Keratinocyte (primary cell): ENCODE measurements around the gene OPN1LW.

ENCODE experiments used
- EZH2 ChIP-seq: IDR thresholded peaks from one replicate; pipeline ENCODE4 v1.6.1; 2012; ENCODE audit warnings: inconsistent platforms, mild to moderate bottlenecking, low read length, moderate library complexity
- TF ChIP-seq, protein P1 (sequence below), 3 experiments: IDR thresholded peaks in 1 of 3; conservative IDR thresholded peaks in 1 of 3; optimal IDR thresholded peaks in 1 of 3; 2 replicates in 2 of 3; 3 replicates in 1 of 3; pipeline versions ENCODE3 to v1.5.1; 2011; ENCODE audit warnings: low read length in 3 of 3, mild to moderate bottlenecking in 3 of 3, moderate library complexity in 2 of 3, control low read depth in 1 of 3, inconsistent platforms in 1 of 3; ENCODE audit not compliant: insufficient read depth in 2 of 3; ENCODE audit errors: extremely low read depth in 1 of 3

DNA sequence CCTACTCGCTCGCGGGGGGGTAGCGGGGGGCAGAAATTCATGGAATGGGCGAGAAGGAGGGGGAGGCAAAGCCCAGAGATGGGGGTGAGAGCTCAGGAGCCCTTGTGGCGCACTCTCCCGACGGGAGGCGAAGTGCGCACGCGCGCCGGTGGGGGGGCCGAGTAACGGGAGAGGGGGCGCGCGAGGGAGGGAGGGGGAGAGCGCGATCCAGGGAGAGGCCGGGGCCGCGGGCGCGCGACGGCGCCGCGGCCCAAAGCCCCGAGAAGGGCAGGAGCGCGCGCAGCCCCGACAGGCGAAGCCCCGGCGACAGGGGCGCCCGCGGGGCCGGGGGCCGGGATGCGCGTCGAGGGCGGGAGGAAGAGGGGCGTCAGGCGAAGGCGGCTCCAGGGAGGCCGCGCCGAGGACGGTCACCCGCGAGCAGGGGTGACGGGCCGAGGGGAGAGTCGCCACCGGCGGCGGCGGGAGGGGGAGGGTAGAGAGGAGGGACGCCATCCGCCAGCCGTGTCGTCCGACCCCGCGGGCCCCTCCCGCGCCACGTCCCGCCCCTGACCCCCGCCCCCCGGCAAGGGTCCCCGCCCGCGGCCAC lies 46.9 kb upstream of the OPN1LW start:
- TF ChIP-seq EZH2 = no peak
- TF ChIP-seq, protein P1, sequence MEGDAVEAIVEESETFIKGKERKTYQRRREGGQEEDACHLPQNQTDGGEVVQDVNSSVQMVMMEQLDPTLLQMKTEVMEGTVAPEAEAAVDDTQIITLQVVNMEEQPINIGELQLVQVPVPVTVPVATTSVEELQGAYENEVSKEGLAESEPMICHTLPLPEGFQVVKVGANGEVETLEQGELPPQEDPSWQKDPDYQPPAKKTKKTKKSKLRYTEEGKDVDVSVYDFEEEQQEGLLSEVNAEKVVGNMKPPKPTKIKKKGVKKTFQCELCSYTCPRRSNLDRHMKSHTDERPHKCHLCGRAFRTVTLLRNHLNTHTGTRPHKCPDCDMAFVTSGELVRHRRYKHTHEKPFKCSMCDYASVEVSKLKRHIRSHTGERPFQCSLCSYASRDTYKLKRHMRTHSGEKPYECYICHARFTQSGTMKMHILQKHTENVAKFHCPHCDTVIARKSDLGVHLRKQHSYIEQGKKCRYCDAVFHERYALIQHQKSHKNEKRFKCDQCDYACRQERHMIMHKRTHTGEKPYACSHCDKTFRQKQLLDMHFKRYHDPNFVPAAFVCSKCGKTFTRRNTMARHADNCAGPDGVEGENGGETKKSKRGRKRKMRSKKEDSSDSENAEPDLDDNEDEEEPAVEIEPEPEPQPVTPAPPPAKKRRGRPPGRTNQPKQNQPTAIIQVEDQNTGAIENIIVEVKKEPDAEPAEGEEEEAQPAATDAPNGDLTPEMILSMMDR (optimal IDR thresholded peaks at IDR 0.05 in 1 of 3, IDR thresholded peaks at IDR 0.05 in 1 of 3, conservative IDR thresholded peaks at IDR 0.05 in 1 of 3; ENCODE audit: extremely low read depth in 1 of 3, insufficient read depth in 2 of 3, low read length in 3 of 3) = no peak
